Smooth muscle cell (in vitro differentiated cells): Measurements from ENCODE around the gene SOWAHD. TPM values are rescaled to one million over a fixed set of nuclear protein-coding genes. Genes with fewer than 3 reads are reported as not detected.
A peak's percentile ranks its signal among the peaks of the same experiment; 100 is the strongest.

Experiments used
- DNase-seq: peaks from one replicate; lab custom pipeline; 2025; ENCODE audit not compliant: unreplicated experiment; lab: John Stamatoyannopoulos, UW
- H2AFZ ChIP-seq: fragments of 200-600 bp; sonication (generic); 2 replicates; pipeline ENCODE4 v1.6.0; 2016; ENCODE audit warnings: antibody characterized with exemption, low read depth, mild to moderate bottlenecking
- H3F3A ChIP-seq: fragments of 200-600 bp; sonication (generic); 2 replicates; pipeline ENCODE4 v1.6.0; 2017; ENCODE audit warnings: antibody characterized with exemption, low read depth
- H3K27ac ChIP-seq: fragments of 200-600 bp; sonication (generic); 2 replicates; pipeline ENCODE4 v1.5.1; 2016; ENCODE audit warnings: low read depth, mild to moderate bottlenecking
- H3K27me3 ChIP-seq: fragments of 200-600 bp; sonication (generic); 2 replicates; pipeline ENCODE4 v1.6.1; 2016; ENCODE audit warnings: low read depth, mild to moderate bottlenecking
- H3K36me3 ChIP-seq: fragments of 200-600 bp; sonication (generic); 2 replicates; pipeline ENCODE4 v1.5.1; 2016; ENCODE audit warnings: low read depth
- H3K4me1 ChIP-seq: fragments of 200-600 bp; sonication (generic); 2 replicates; pipeline ENCODE4 v1.5.1; 2016; ENCODE audit warnings: low read depth
- H3K4me2 ChIP-seq: fragments of 200-600 bp; sonication (generic); 2 replicates; pipeline ENCODE4 v1.6.0; 2016; ENCODE audit warnings: mild to moderate bottlenecking
- H3K4me3 ChIP-seq: fragments of 200-600 bp; sonication (generic); 2 replicates; pipeline ENCODE4 v1.5.1; 2016; ENCODE audit warnings: mild to moderate bottlenecking
- H3K79me2 ChIP-seq: fragments of 200-600 bp; sonication (generic); 2 replicates; pipeline ENCODE4 v1.6.0; 2016; ENCODE audit warnings: low read depth, mild to moderate bottlenecking
- H3K9ac ChIP-seq: fragments of 200-600 bp; sonication (generic); 2 replicates; pipeline ENCODE4 v1.6.0; 2016; ENCODE audit warnings: low read depth
- H3K9me3 ChIP-seq: fragments of 200-600 bp; sonication (generic); replicated peaks from 2 replicates; pipeline ENCODE4 v1.5.1; 2016; ENCODE audit warnings: low read depth
- H4K20me1 ChIP-seq: fragments of 200-600 bp; sonication (generic); 2 replicates; pipeline ENCODE4 v1.6.0; 2016; ENCODE audit warnings: low read depth
- WGBS: methylation state at CpG from one replicate; pipeline ENCODE4 v1.1.7; 2016; ENCODE audit warnings: low lambda C conversion rate; 5-methylcytosine and 5-hydroxymethylcytosine counted together
- polyA plus RNA-seq: library from polyadenylated mRNA; unstranded; fragments of >200 nt; fragmentation: Nextera tagmentation; extraction: Ambion mirVana; gene quantifications from 2 replicates; pipeline ENCODE4 v1.2.1, GENCODE V29; 2016
- total RNA-seq: library from RNA; depleted of rRNA; stranded (reverse); fragments of >200 nt; gene quantifications from 2 replicates; pipeline ENCODE4 v1.2.3, GENCODE V29; 2014
- TF ChIP-seq, protein P1 (sequence below): fragments of 200-600 bp; sonication (generic); IDR thresholded peaks from 2 replicates; pipeline ENCODE4 v1.5.1; 2017; ENCODE audit warnings: borderline replicate concordance, mild to moderate bottlenecking, antibody characterized with exemption; ENCODE audit not compliant: insufficient read depth, poor library complexity, severe bottlenecking

Gene SOWAHD
- total and polyA plus RNA-seq, 2 experiments from 2014 or later, result not detected

DNA sequence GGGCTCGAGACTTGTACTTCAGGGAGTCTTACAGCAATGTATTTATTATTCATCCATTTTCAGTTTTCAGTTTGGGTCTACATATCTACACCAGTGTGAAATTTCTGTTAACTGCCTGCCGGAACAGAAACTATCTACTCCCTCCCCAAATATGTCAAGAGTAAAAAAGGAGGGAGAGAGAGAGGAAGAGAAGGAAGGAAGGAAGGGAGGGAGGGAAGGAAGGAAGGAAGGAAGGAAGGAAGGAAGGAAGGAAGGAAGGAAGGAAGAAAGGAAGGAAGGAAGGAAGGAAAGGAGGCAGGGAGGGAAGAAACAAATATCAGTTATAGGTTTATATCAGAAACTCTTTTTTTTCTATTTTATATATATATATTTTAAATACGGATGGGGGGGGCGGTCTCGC, 20.4 kb downstream of the SOWAHD start:
- H3K4me1 ChIP-seq, result no peaks in the 10 kb centered on the region
- H3F3A ChIP-seq, result no peaks in the 10 kb centered on the region
- H3K27ac ChIP-seq, result no peak overlapping the region
- no peak overlapping the region for H3K4me2 ChIP-seq
- no peaks in the 10 kb centered on the region for H3K9me3 ChIP-seq
- no peak for DNase-seq
- H2AFZ ChIP-seq, result no peak overlapping the region
- H3K9ac ChIP-seq, result no peak overlapping the region
- no peak overlapping the region for H3K4me3 ChIP-seq
- 93% methylated on average over 5 of the region's 5 CpGs for WGBS
- H4K20me1 ChIP-seq, result peaks cover 15% of the 10 kb centered on the region
- no peaks in the 10 kb centered on the region for H3K27me3 ChIP-seq
- H3K79me2 ChIP-seq, result no peaks in the 10 kb centered on the region
- TF ChIP-seq, protein P1, sequence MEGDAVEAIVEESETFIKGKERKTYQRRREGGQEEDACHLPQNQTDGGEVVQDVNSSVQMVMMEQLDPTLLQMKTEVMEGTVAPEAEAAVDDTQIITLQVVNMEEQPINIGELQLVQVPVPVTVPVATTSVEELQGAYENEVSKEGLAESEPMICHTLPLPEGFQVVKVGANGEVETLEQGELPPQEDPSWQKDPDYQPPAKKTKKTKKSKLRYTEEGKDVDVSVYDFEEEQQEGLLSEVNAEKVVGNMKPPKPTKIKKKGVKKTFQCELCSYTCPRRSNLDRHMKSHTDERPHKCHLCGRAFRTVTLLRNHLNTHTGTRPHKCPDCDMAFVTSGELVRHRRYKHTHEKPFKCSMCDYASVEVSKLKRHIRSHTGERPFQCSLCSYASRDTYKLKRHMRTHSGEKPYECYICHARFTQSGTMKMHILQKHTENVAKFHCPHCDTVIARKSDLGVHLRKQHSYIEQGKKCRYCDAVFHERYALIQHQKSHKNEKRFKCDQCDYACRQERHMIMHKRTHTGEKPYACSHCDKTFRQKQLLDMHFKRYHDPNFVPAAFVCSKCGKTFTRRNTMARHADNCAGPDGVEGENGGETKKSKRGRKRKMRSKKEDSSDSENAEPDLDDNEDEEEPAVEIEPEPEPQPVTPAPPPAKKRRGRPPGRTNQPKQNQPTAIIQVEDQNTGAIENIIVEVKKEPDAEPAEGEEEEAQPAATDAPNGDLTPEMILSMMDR, result no peak
- H3K36me3 ChIP-seq, result no peaks in the 10 kb centered on the region

DNA sequence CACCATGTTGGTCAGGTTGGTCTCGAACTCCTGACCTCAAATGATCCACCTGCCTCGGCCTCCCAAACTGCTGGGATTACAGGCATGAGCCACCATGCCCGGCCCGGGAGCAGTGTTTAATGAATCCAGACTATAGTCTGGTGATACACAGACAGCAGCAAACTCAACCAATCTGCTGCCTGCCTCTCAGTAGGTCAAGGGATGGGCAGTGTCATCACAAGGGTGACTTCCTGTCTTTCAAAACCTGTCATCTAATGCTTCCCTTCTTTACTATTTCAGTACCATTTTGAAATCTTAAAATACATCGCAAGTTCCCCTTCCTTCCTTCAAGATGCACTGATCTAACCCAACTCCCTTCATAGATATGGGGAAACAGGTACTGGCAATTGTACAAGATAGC, 24.6 kb downstream of the SOWAHD start:
- no peak overlapping the region for H3K4me3 ChIP-seq
- H3K9me3 ChIP-seq, result no peaks in the 10 kb centered on the region
- WGBS, result 77% methylated on average over 5 of the region's 5 CpGs
- H4K20me1 ChIP-seq, result peaks cover 54% of the 10 kb centered on the region
- peaks cover 10% of the 10 kb centered on the region for H3K79me2 ChIP-seq
- H3K4me1 ChIP-seq, result no peaks in the 10 kb centered on the region
- H3K36me3 ChIP-seq, result no peaks in the 10 kb centered on the region
- no peak for DNase-seq
- H3K9ac ChIP-seq, result no peak overlapping the region
- no peak overlapping the region for H3K4me2 ChIP-seq
- no peaks in the 10 kb centered on the region for H3F3A ChIP-seq
- no peaks in the 10 kb centered on the region for H3K27me3 ChIP-seq
- H3K27ac ChIP-seq, result no peak overlapping the region
- TF ChIP-seq, protein P1, result no peak
- no peak overlapping the region for H2AFZ ChIP-seq

DNA sequence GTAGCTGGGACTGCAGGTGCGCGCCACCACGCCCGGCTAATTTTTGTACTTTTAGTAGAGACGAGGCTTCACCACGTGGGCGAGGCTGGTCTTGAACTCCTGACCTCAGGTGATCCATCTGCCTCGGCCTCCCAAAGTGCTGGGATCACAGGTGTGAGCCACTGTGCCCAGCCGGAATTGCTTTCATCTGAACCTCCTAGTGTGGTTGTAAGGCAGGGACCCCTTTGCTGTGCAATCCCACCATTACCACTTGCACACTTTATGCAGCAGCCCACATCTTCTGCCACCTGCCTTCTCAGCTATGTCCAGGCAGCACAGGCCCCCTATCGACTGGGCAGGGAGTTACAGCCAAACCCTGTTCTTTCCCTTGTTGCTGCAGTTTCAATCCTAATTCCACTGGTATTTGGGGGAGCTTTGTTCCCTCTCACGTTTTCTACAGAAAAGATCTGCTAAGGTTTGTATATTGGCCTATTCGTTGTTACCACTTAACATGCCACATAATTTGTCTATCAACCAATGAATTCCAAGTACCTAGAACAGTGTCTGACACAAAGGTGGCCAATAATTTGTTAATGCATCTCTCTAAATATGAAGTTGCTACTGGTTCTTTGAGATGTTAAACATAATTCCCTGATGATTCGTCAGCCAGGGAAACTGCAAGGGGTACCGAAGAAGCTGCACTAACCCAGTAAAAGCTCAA, 26.5 kb downstream of the SOWAHD start:
- Histone ChIP-seq H3K27ac (no peak overlapping the region), H4K20me1 (peaks cover 73% of the 10 kb centered on the region), H3K4me1 (no peaks in the 10 kb centered on the region), H3K27me3 (no peaks in the 10 kb centered on the region), H3K79me2 (peaks cover 28% of the 10 kb centered on the region), H3K4me2 (no peak overlapping the region), H2AFZ (no peak overlapping the region), H3K9ac (no peak overlapping the region), H3K36me3 (no peaks in the 10 kb centered on the region), H3K9me3 (no peaks in the 10 kb centered on the region), H3K4me3 (no peak overlapping the region), H3F3A (no peaks in the 10 kb centered on the region)
- no peak for DNase-seq
- WGBS, result 84% methylated on average over 14 of the region's 14 CpGs
- TF ChIP-seq, protein P1, result peak; percentile 28

DNA sequence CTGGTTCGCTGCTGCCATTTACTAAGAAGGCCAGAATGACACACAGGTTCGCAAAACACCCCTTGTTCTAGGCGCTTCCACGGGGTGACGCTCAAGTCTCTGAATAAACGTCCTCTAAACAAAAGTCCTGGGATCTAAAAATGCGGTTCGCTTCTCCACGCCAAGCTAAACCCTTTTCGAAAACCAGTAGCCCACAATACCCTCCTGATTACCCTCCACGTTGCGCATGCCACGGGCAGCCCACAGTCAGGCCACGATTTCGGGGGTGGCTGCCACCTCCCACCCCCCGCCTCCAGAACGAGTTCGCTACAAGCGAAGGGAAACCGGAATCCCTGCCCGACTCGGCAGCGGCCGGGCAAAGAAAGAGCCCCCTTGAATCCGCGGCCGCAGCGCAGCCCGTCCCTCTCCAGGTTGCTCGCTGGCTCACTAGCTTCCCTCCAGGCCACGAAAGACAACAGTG, 32.6 kb downstream of the SOWAHD start:
- Histone ChIP-seq H3K4me2 (peak overlapping the region; percentile 90), H3K27me3 (no peaks in the 10 kb centered on the region), H3K79me2 (peaks cover 44% of the 10 kb centered on the region), H3K27ac (peak overlapping the region; percentile 89), H3K9ac (peak overlapping the region; percentile 95), H3F3A (no peaks in the 10 kb centered on the region), H2AFZ (peak overlapping the region; percentile 77), H3K36me3 (no peaks in the 10 kb centered on the region), H3K4me1 (no peaks in the 10 kb centered on the region), H3K9me3 (no peaks in the 10 kb centered on the region), H4K20me1 (peaks cover 52% of the 10 kb centered on the region), H3K4me3 (peak overlapping the region; percentile 87)
- TF ChIP-seq, protein P1, result no peak
- 46% methylated on average over 31 of the region's 31 CpGs for WGBS
- no peak for DNase-seq
